IPS DF 19.7 (cell line): ENCODE results near the gene MRPL16.

Experiments used
- DNase-seq: peaks from one replicate; pipeline ENCODE4 v3.0.0-alpha.2; 2013; ENCODE audit warnings: low read depth, low spot score

MRPL16 gene

GRCh38 chr11:59771605-59772004 is 39.0 kb downstream of the MRPL16 start:
- DNase-seq, result no peak

- DNase-seq, result no peak
These were observed 39.7 kb downstream of the MRPL16 start for GRCh38 chr11:59770869-59771268.

DNA sequence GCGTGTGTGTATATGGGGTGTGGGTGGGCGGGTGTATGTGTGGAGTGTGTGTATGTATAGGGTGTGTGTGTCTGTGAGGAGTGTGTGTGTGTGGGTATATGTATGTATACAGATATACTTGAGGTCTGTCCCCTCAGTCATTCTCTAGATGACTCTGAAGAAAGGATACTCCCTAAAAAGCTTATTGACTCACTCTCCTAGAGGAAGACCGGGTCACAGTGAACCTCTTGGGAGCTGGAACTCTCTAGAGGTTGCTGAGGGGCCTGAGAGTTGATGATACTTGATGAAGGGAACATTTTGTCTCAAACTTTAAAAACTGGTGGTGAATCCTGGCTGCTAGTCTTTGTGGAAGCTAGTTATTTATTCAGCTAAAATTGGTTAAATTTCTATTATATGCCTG is 40.3 kb downstream of the MRPL16 start:
- no peak for DNase-seq

GRCh38 chr11:59769828-59770227 is 40.8 kb downstream of the MRPL16 start:
- DNase-seq, result no peak

- DNase-seq, result no peak
These were observed 41.5 kb downstream of the MRPL16 start for GRCh38 chr11:59769111-59769510.

DNA sequence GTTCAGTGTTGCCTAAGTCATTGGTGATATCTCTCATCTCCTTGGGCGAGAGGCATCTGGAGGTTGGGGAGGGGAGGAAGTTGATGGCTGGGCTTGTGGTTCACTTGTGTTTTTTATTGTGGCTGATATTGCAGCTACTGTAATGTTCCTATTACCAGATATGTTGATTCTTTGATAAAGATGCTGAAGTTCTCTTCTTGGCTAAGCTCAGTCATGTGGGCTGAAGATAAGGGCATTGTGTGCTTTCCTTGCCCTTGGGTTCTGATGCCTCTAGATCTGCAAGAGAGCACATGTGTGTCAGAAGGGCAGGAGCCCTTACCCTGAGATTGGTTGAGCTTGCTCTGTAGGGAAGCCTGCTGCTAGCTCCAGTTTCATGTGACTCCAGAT is 43.4 kb downstream of the MRPL16 start:
- DNase-seq, result no peak

- DNase-seq, result no peak
These were observed 43.9 kb downstream of the MRPL16 start for GRCh38 chr11:59766542-59767224.

- DNase-seq, result no peak
These were observed 45.4 kb downstream of the MRPL16 start for GRCh38 chr11:59765068-59765735.

DNA sequence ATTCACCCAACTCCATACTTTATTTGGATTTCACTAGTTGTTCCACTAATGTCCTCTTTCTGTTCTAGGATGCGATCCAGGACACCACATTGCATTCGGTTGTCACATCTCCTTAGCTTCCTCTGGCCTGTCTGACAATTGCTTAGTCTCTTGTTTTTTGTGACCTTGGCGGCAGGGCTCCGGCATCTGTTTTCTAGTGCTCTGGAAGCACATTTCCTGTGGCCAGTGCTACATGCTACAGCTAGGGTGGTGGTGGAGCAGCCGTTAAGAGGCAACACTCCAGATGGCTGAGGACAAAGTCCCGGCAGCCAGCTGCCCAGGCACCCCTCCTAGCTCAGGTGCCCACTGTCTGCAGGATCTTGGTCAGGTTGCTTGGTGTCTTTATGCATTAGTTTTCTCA is 48.6 kb downstream of the MRPL16 start:
- no peak for DNase-seq

- no peak for DNase-seq
These were observed 49.8 kb downstream of the MRPL16 start for GRCh38 chr11:59760771-59761170.

GRCh38 chr11:59759900-59760299 is 50.7 kb downstream of the MRPL16 start:
- DNase-seq, result no peak

GRCh38 chr11:59758401-59759037 is 52.1 kb downstream of the MRPL16 start:
- DNase-seq, result no peak

- no peak for DNase-seq
These were observed 53.7 kb downstream of the MRPL16 start for GRCh38 chr11:59756845-59757244.

GRCh38 chr11:59756558-59756840 is 54.1 kb downstream of the MRPL16 start:
- no peak for DNase-seq
